Heart right ventricle (tissue), 16 donors: ENCODE measurements around the gene CDH13. TPM values are rescaled to one million over a fixed set of nuclear protein-coding genes. Genes with fewer than 3 reads are reported as not detected.

Source experiments
- ATAC-seq, 8 donors: fragments of 200-7000 bp; cut with Tn5 transposase; one replicate each; pipeline ENCODE4 v1.9.1; 2020; ENCODE audit warnings: mild to moderate bottlenecking in 8 of 8, moderate library complexity in 8 of 8, moderate number of reproducible peaks in 1 of 8
- DNase-seq, 2 donors: peaks; one replicate each; pipeline ENCODE4 v3.0.0-alpha.2; 2020
- H3K27ac ChIP-seq, 10 donors: fragments of 200-600 bp; sonication (generic) in 2 of 10; one replicate each; pipeline versions ENCODE4 v1.5.0 to v1.8.0; 2020 to 2022; ENCODE audit warnings: mild to moderate bottlenecking in 3 of 10
- H3K27me3 ChIP-seq, 7 donors: fragments of 200-600 bp; one replicate each; pipeline ENCODE4 v1.8.0; 2021 to 2022; ENCODE audit warnings: mild to moderate bottlenecking in 2 of 7
- H3K36me3 ChIP-seq, 9 donors: fragments of 200-600 bp; sonication (generic) in 1 of 9; one replicate each; pipeline versions ENCODE4 v1.5.0 to v1.8.0; 2020 to 2022; ENCODE audit warnings: mild to moderate bottlenecking in 2 of 9
- H3K4me1 ChIP-seq, 9 donors: fragments of 200-600 bp; sonication (generic) in 1 of 9; one replicate each; pipeline versions ENCODE4 v1.5.0 to v1.8.0; 2020 to 2022; ENCODE audit warnings: mild to moderate bottlenecking in 4 of 9
- H3K4me3 ChIP-seq, 10 donors: fragments of 200-600 bp; sonication (generic) in 2 of 10; one replicate each; pipeline versions ENCODE4 v1.5.0 to v1.8.0; 2020 to 2022; ENCODE audit warnings: mild to moderate bottlenecking in 7 of 10, moderate library complexity in 2 of 10
- H3K9me3 ChIP-seq, 11 donors: fragments of 200-600 bp in 10 of 11; sonication (generic) in 2 of 11; one replicate each; pipeline versions ENCODE4 v1.5.0 to v1.8.0; 2013 to 2022; ENCODE audit warnings: mild to moderate bottlenecking in 2 of 11, control low read depth in 1 of 11, moderate library complexity in 1 of 11
- CTCF ChIP-seq, 9 donors: fragments of 200-600 bp; sonication (generic) in 2 of 9; IDR thresholded peaks; one replicate each; pipeline versions ENCODE4 v1.5.0 to v1.8.0; 2021 to 2022; ENCODE audit warnings: antibody characterized with exemption in 9 of 9, mild to moderate bottlenecking in 5 of 9, moderate library complexity in 1 of 9
- WGBS, 2 donors: extraction: QIAGEN DNeasy Blood & Tissue Kit; methylation state at CpG; one replicate each; pipeline ENCODE4 v1.1.7; 2013; ENCODE audit warnings: inconsistent platforms in 1 of 2; 5-methylcytosine and 5-hydroxymethylcytosine counted together
- intact Hi-C, 10 donors: fragments of 100-400 bp; cut with DNase I; formaldehyde crosslinking; loops; one replicate each; pipeline versions ENCODE4 v1.11.1 to v1.14.2; 2022
- polyA plus RNA-seq, 2 donors: library from polyadenylated mRNA; stranded (reverse); fragments of 200-250 nt; gene quantifications; one replicate each; pipeline ENCODE4 v1.2.3, GENCODE V29; 2013
- total RNA-seq, 10 donors: library from RNA; stranded (reverse); fragmentation: NEBNext Ultra II Directional in 3 of 10; extraction: Animal tissue kit (Norgen Biotek cat#: 25700) in 3 of 10; gene quantifications; one replicate each; pipeline versions ENCODE4 v1.2.1 to v1.2.4, GENCODE V29; 2021 to 2023
- donor health status: Arrhythmogenic right ventricular cardiomyopathy.
- donor health status: ischemic (EF 13 %, LVEDD 7.1; RV severe dilation, severe dysfunction).
- donor health status: healthy with polysubstance abuse.
- donor health status: DM: no; HTN: yes; CAD: no.
- donor health status: DM: no; HTN: no; CAD: no.
- donor health status: ischemic (EF 25% LVEDD 6.9; RV normal size, moderate dysfunction).
- donor health status: ischemic (EF 25% LVEDD 5.7; RV mildly dilated, moderate dysfunction).
- donor health status: healthy.
- donor health status: DM: yes; HTN: yes; CAD: no.
- donor health status: Ischemic cardiomyopathy.
- donor health status: ischemic (EF 35%, LVEDD 5.7; RV mildly dilated, moderate dysfunction).
- donor health status: nonischemic (EF 11% LVEDD 7.7; RV severe dilation, severe dysfunction).
- donor health status: DM: yes; HTN: yes; CAD: no.
- donor health status: PGD.
- donor health status: ischemic (EF 29% LVEDD 5.4; RV normal size, mild dysfunction).
- donor health status: nonischemic (EF 23%, LVEDD 6.1; RV moderate dilation, normal function).

CDH13 gene
- total and polyA plus RNA-seq, 12 donors: 15.5 to 221 (median 168) TPM

- H3K4me1 ChIP-seq: no peaks in the 10 kb centered on the region
- intact Hi-C loops: loop anchor here in 1 of 10 donors (10.0 kb wide), 1 partner anchor 60 kb away; no protein-coding TSS in a partner anchor
- 89 to 90% methylated on average over 11 of the region's 11 CpGs for WGBS, 2 donors
- H3K27ac ChIP-seq: no peak overlapping the region
- TF ChIP-seq CTCF (IDR thresholded peaks at IDR 0.05): no peak
- no peaks in the 10 kb centered on the region for H3K36me3 ChIP-seq
- no peaks in the 10 kb centered on the region for H3K27me3 ChIP-seq
- no peak overlapping the region for H3K4me3 ChIP-seq
- no peak for ATAC-seq
- DNase-seq: no peak
- no peaks in the 10 kb centered on the region for H3K9me3 ChIP-seq
Measured at GRCh38 chr16:83624429-83625120, 997.8 kb downstream of the CDH13 start.

GRCh38 chr16:83626204-83626603 lies 999.4 kb downstream of the CDH13 start:
- Histone ChIP-seq H3K36me3 (no peaks in the 10 kb centered on the region), H3K27me3 (no peaks in the 10 kb centered on the region), H3K4me3 (no peak overlapping the region), H3K27ac (no peak overlapping the region), H3K9me3 (no peaks in the 10 kb centered on the region), H3K4me1 (no peaks in the 10 kb centered on the region)
- ATAC-seq: no peak
- WGBS, 2 donors: 93 to 96% methylated on average over 13 of the region's 13 CpGs
- intact Hi-C loops: loop anchor here in 1 of 10 donors (10.0 kb wide), 1 partner anchor 59 kb away; no protein-coding TSS in a partner anchor
- no peak for TF ChIP-seq CTCF (IDR thresholded peaks at IDR 0.05)
- DNase-seq: no peak

- DNase-seq (no peak), ATAC-seq (no peak)
- WGBS, 2 donors: 94 to 95% methylated on average over 13 of the region's 13 CpGs
Measured at GRCh38 chr16:83626676-83627075, 999.9 kb downstream of the CDH13 start.

GRCh38 chr16:83627996-83628395 lies 1001.2 kb downstream of the CDH13 start:
- ATAC-seq (peak in 2 of 8 donors; percentile 44 to 77), DNase-seq (no peak)
- no peaks in the 10 kb centered on the region for H3K27me3 ChIP-seq
- intact Hi-C loops: loop anchor here in 1 of 10 donors (10.0 kb wide), 1 partner anchor 57 kb away; no protein-coding TSS in a partner anchor
- WGBS, 2 donors: 63 to 81% methylated on average over 7 of the region's 7 CpGs
- no peak overlapping the region for H3K4me3 ChIP-seq
- no peaks in the 10 kb centered on the region for H3K4me1 ChIP-seq
- TF ChIP-seq CTCF (IDR thresholded peaks at IDR 0.05): no peak
- H3K27ac ChIP-seq: no peak overlapping the region
- no peaks in the 10 kb centered on the region for H3K9me3 ChIP-seq
- H3K36me3 ChIP-seq: no peaks in the 10 kb centered on the region

More at GRCh38 chr16:83626676-83627075, 999.9 kb downstream of the CDH13 start:
- Histone ChIP-seq H3K27me3 (no peaks in the 10 kb centered on the region), H3K36me3 (no peaks in the 10 kb centered on the region), H3K4me3 (no peak overlapping the region), H3K9me3 (no peaks in the 10 kb centered on the region), H3K27ac (no peak overlapping the region), H3K4me1 (no peaks in the 10 kb centered on the region)
- intact Hi-C loops: loop anchor here in 1 of 10 donors (10.0 kb wide), 1 partner anchor 58 kb away; no protein-coding TSS in a partner anchor
- no peak for TF ChIP-seq CTCF (IDR thresholded peaks at IDR 0.05)
